ENCODE data around the gene GRAMD4. TPM values are rescaled to one million over a fixed set of nuclear protein-coding genes. Genes with fewer than 3 reads are reported as not detected.
A peak's percentile ranks its signal among the peaks of the same experiment; 100 is the strongest.

The GRAMD4 gene
- total RNA-seq, 4 donors from 2014 or later: 16.7 to 106 (median 53.3) TPM

DNA sequence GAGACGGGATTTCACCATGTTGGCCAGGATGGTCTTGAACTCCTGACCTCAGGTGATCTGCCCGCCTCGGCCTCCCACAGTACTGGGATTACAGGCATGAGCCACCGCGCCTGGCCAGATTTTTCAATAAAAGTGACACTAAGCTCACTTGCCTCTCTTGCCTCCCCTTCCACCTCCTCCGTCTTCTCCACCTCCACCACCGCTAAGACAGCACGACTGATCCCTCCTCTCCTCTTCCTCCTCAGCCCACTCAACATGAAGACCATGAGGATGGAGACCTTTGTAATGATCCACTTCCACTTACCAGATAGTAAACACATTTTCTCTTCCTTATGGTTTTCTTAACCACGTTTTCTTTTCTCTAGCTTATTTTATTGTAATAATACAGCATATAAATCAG, 103.7 kb downstream of the GRAMD4 start:
- in situ Hi-C loops (cut with MboI; ENCODE audit: low sequenced_read_pairs in 4 of 4) (loop anchor here in 1 of 4 donors (25.0 kb wide), 1 partner anchor 162 kb away; no protein-coding TSS in a partner anchor), intact Hi-C loops (cut with DNase I; ENCODE audit: low total_unique reads) (no loop called here)
- TF ChIP-seq CTCF (IDR thresholded peaks at IDR 0.05 in 4 of 5, conservative IDR thresholded peaks at IDR 0.05 in 1 of 5) (no peak), POLR2A (IDR thresholded peaks at IDR 0.05) (no peak)
- no peak overlapping the region for H3K27ac ChIP-seq
- peaks cover 0 to 16% of the 10 kb centered on the region in 2 donors for H3K36me3 ChIP-seq
- ATAC-seq (no peak), DNase-seq (no peak)
- no peak overlapping the region for H3K4me3 ChIP-seq
- H3K27me3 ChIP-seq: no peaks in the 10 kb centered on the region
- no peaks in the 10 kb centered on the region for H3K9me3 ChIP-seq
- H3K4me1 ChIP-seq: peaks cover 19 to 28% of the 10 kb centered on the region in 2 donors

DNA sequence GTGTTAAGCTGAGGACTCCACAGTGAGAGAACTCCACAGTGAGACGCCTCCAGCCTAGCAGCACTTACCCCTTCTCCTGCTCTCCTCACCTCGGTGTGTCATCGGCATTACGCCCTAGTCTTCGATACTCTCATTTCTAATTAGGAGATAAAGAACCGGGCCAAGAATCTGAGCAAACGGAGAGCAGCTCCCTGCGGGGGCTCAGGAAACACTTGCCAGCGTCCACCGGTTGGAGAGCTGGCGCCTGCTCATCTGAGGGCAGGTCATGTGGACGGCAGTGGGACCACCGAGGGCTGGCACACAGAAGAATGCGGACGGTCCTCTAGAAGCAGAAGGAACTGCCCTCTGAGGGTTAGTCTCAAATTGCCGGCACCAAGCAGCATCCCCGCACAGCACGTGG, 104.9 kb downstream of the GRAMD4 start:
- Histone ChIP-seq H3K4me3 (no peak overlapping the region), H3K36me3 (peaks cover 0 to 4% of the 10 kb centered on the region in 2 donors), H3K27me3 (no peaks in the 10 kb centered on the region), H3K4me1 (peaks cover 23 to 36% of the 10 kb centered on the region in 2 donors), H3K9me3 (no peaks in the 10 kb centered on the region), H3K27ac (no peak overlapping the region)
- DNase-seq (no peak), ATAC-seq (no peak)
- intact Hi-C loops (cut with DNase I; ENCODE audit: low total_unique reads): no loop called here
- no peak for TF ChIP-seq POLR2A (IDR thresholded peaks at IDR 0.05)
- TF ChIP-seq CTCF (IDR thresholded peaks at IDR 0.05 in 4 of 5, conservative IDR thresholded peaks at IDR 0.05 in 1 of 5): no peak
- in situ Hi-C loops (cut with MboI; ENCODE audit: low sequenced_read_pairs in 4 of 4): no loop called here

DNA sequence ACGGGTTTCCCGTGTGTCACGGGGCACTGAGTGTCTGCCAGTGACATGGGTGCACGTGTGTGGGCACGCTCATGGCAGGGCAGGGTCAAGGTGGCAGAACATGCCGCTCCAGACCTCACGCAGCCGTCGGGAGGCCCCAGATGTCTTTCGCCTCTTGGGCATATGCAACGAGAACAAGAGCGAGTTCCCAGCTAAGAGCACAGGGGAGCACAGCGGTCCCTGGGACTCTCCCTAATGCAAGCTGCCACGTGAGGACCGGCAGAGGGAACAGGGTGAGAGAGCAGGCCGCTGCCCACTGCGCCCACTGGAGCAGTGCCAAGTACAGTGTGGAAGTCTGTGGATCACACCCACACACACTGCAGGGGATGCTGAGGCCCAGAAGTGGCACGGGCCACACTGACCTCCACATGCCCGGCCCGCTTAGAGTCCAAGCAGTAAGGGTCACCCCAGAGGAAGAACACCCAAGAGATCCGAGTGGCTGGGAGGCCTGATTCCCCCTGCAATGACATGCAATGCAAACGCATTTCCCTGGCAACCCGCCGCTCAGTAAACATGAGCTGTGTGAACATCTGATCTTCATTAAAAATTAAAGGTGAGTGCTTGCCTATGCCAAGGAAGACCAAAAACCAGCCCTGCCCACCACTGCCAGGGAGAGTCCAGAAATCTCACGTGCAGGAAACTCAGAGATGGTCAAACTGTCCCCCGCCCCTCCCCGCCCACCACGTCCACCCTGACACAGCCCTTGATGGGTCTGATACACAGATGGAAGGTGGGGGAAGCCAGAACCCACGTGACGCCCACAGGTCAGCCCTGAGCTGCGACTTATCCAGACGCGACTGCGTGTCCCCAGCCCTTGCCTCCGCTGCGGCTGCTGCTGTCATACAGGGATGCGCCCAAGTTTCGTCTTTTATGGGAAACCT, 106.1 kb downstream of the GRAMD4 start:
- no peaks in the 10 kb centered on the region for H3K9me3 ChIP-seq
- no peak for TF ChIP-seq CTCF (IDR thresholded peaks at IDR 0.05 in 4 of 5, conservative IDR thresholded peaks at IDR 0.05 in 1 of 5)
- TF ChIP-seq POLR2A (IDR thresholded peaks at IDR 0.05): no peak
- H3K27me3 ChIP-seq: no peaks in the 10 kb centered on the region
- in situ Hi-C loops (cut with MboI; ENCODE audit: low sequenced_read_pairs in 4 of 4): no loop called here
- peaks cover 34 to 47% of the 10 kb centered on the region in 2 donors for H3K4me1 ChIP-seq
- ATAC-seq: no peak
- intact Hi-C loops (cut with DNase I; ENCODE audit: low total_unique reads): no loop called here
- DNase-seq: no peak
- no peak overlapping the region for H3K4me3 ChIP-seq
- no peaks in the 10 kb centered on the region for H3K36me3 ChIP-seq
- peak overlapping the region in 1 of 4 donors; percentile 28 for H3K27ac ChIP-seq

DNA sequence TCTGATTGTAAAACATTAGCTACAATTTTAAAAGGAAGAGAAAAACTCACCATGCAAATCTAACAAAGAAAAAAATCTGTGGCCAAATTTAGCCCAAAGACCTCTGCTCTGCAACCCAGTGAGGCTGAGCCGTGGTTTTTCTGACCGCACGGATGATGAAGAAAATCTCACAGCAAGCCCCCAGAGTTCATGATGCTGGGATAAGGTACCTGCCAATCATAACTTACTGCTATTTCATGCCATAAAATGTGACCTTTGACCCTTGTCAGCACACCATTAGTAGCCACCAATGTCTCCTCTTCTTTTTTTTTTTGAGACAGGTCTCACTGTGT, 106.8 kb downstream of the GRAMD4 start:
- DNase-seq (no peak), ATAC-seq (no peak)
- in situ Hi-C loops (cut with MboI; ENCODE audit: low sequenced_read_pairs in 4 of 4): no loop called here
- TF ChIP-seq POLR2A (IDR thresholded peaks at IDR 0.05): no peak
- no peak for TF ChIP-seq CTCF (IDR thresholded peaks at IDR 0.05 in 4 of 5, conservative IDR thresholded peaks at IDR 0.05 in 1 of 5)
- Histone ChIP-seq H3K36me3 (no peaks in the 10 kb centered on the region), H3K9me3 (no peaks in the 10 kb centered on the region), H3K4me1 (peaks cover 40 to 49% of the 10 kb centered on the region in 2 donors), H3K27ac (no peak overlapping the region), H3K27me3 (no peaks in the 10 kb centered on the region), H3K4me3 (no peak overlapping the region)
- intact Hi-C loops (cut with DNase I; ENCODE audit: low total_unique reads): no loop called here

Measured in gastrocnemius medialis (tissue), 4 donors.